Ovary (tissue), 9 donors: ENCODE data around the gene TBC1D25. TPM values are rescaled to one million over a fixed set of nuclear protein-coding genes. Genes with fewer than 3 reads are reported as not detected.
"Not testable (repeated sequence)": the region's sequence is repeated elsewhere in the genome, so short reads cannot be mapped to it uniquely, and the experiment has no call there.

ENCODE experiments used
- DNase-seq, 5 donors: peaks; one replicate each; pipeline ENCODE4 v3.0.0-alpha.2; 2019 to 2020
- H3K27ac ChIP-seq, 2 donors: fragments of 200-600 bp; one replicate each; pipeline versions ENCODE4 v1.5.1 to v1.8.0; 2019 to 2022
- H3K27me3 ChIP-seq: fragments of 200-600 bp; one replicate; pipeline ENCODE4 v1.8.0; 2022
- H3K36me3 ChIP-seq: fragments of 200-600 bp; sonication (generic); one replicate; pipeline ENCODE4 v1.5.1; 2019
- H3K4me1 ChIP-seq: one replicate; pipeline ENCODE4 v1.8.1; 2013; ENCODE audit warnings: mild to moderate bottlenecking, moderate library complexity; ENCODE audit not compliant: insufficient read depth
- H3K4me3 ChIP-seq: fragments of 200-600 bp; sonication (generic); one replicate; pipeline ENCODE4 v1.5.1; 2017
- H3K9me3 ChIP-seq, 2 donors: fragments of 200-600 bp in 1 of 2; sonication (generic) in 1 of 2; one replicate each; pipeline versions ENCODE4 v1.5.1 to v1.8.1; 2013 to 2019; ENCODE audit warnings: mild to moderate bottlenecking in 1 of 2, moderate library complexity in 1 of 2
- EP300 ChIP-seq: sonication (generic); formaldehyde crosslinking; IDR thresholded peaks from one replicate; pipeline ENCODE4 v1.6.1; 2017; ENCODE audit warnings: antibody characterized with exemption
- POLR2A ChIP-seq: fragments of 450-650 bp; IDR thresholded peaks from one replicate; pipeline ENCODE4 v1.6.1; 2017; ENCODE audit warnings: antibody characterized with exemption, mild to moderate bottlenecking, moderate library complexity
- WGBS, 3 donors: extraction: QIAGEN DNeasy Blood & Tissue Kit in 1 of 3; methylation state at CpG; one replicate each; pipeline versions ENCODE4 v1.1.5 to v1.1.7; 2013 to 2017; 5-methylcytosine and 5-hydroxymethylcytosine counted together
- intact Hi-C, 4 donors: fragments of 100-400 bp; cut with DNase I; formaldehyde crosslinking; loops; one replicate each; pipeline versions ENCODE4 v1.11.0 to v1.15.1; 2022 to 2023
- polyA plus RNA-seq, 2 donors: library from polyadenylated mRNA; stranded (reverse); fragments of 200-250 nt in 1 of 2; fragments of 350-450 nt in 1 of 2; fragmentation: Illumina TruSeq in 1 of 2; extraction: RNeasy Lipid Tissue Mini Kit (QIAGEN cat#74804) in 1 of 2; gene quantifications; one replicate each; pipeline ENCODE4 v1.2.3, GENCODE V29; 2013 to 2014
- total RNA-seq, 7 donors: library from RNA; depleted of rRNA in 2 of 7; stranded (reverse); fragments of >200 nt in 2 of 7; fragmentation: NEBNext Ultra II Directional in 3 of 7; extraction: Animal tissue kit (Norgen Biotek cat#: 25700) in 3 of 7; gene quantifications; one replicate each; pipeline versions ENCODE4 v1.1.0 to v1.2.4, GENCODE V29; 2016 to 2023
- TF ChIP-seq, protein P1 (sequence below), 3 donors: fragments of 450-650 bp in 2 of 3; fragments of 200-600 bp in 1 of 3; IDR thresholded peaks; one replicate each; pipeline versions ENCODE4 v1.5.1 to v1.8.0; 2016 to 2022; ENCODE audit warnings: antibody characterized with exemption in 3 of 3, mild to moderate bottlenecking in 1 of 3
- donor health status: DM: no; HTN: no; CAD: no; lungs with moderate emphysema.
- donor health status: DM: no; HTN: no; CAD: no.
- donor health status: Bipolar disorder and iron deficiency.
- donor health status: DM: yes; HTN: yes; CAD: no.
- donor health status: DM: no; HTN: no; CAD: no.
- donor health status: DM: yes; HTN: yes; CAD: no.

The TBC1D25 gene
- total and polyA plus RNA-seq, 9 donors = 8.1 to 16.0 (median 12.2) TPM

DNA sequence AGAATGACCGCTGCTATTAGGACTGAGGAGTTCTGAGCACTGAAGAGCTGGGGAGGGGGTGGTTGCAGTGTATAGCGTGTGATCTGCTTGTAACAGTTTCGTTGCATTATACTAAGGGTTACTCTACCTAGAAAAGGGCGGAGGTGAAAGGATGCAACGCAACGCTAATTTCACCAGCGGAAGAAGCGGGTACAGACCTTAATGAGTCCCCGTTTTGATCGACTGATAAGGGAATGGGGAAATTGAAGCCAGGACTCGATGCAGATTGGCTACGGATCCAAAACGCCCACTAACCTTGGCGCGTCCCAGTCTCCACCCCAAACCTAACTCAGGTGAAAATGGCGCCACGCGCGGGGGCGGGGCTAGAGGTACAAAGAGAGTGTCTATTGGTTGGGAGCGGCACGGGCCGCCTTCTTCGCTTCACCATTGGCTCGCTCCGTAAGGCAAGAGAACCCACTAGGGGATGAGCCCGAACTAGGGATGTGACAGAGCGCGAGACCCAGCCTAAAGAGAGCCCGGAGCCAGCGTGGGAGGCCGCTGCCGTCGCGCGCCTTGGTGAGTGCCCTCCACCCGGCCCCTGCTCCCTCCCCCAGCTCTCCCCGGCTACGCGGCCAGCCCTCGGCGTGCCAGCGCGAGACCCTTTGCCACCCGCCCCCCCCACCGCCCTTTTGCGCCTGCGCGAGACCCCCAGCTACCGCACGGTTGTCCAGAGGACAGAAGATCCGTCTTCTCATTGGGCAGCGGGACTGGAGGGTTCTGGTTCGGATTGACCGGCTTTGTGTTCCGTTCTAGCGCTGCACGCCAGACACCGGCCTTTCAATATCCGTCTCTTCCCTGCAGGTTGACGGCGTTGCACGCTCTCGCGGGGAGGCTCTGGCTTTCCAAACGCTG lies 17.9 kb upstream of the TBC1D25 start, which contains the start of gene EBP:
TSS of gene EBP (plus strand) at position 456 of the 891 bp plus-strand sequence. CDS start 1,964 bp downstream, outside the sequence.
- DNase-seq = peak; percentile 84 to 91 (median 85)
- intact Hi-C loops = no loop called here
- Histone ChIP-seq H3K4me1 (no peaks in the 10 kb centered on the region), H3K27ac (peak within 1 kb of the TSS in 1 of 2 donors; percentile 53), H3K4me3 (peak within 1 kb of the TSS; percentile 54), H3K36me3 (no peaks in the 10 kb centered on the region), H3K27me3 (no peaks in the 10 kb centered on the region), H3K9me3 (no peaks in the 10 kb centered on the region)
- TF ChIP-seq EP300 = no peak
- TF ChIP-seq POLR2A = peak; percentile 27
- TF ChIP-seq, protein P1, sequence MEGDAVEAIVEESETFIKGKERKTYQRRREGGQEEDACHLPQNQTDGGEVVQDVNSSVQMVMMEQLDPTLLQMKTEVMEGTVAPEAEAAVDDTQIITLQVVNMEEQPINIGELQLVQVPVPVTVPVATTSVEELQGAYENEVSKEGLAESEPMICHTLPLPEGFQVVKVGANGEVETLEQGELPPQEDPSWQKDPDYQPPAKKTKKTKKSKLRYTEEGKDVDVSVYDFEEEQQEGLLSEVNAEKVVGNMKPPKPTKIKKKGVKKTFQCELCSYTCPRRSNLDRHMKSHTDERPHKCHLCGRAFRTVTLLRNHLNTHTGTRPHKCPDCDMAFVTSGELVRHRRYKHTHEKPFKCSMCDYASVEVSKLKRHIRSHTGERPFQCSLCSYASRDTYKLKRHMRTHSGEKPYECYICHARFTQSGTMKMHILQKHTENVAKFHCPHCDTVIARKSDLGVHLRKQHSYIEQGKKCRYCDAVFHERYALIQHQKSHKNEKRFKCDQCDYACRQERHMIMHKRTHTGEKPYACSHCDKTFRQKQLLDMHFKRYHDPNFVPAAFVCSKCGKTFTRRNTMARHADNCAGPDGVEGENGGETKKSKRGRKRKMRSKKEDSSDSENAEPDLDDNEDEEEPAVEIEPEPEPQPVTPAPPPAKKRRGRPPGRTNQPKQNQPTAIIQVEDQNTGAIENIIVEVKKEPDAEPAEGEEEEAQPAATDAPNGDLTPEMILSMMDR (IDR thresholded peaks at IDR 0.05) = no peak
- WGBS, 3 donors = 31 to 52% (median 52%) methylated on average over 65 to 66 of the region's 66 CpGs

DNA sequence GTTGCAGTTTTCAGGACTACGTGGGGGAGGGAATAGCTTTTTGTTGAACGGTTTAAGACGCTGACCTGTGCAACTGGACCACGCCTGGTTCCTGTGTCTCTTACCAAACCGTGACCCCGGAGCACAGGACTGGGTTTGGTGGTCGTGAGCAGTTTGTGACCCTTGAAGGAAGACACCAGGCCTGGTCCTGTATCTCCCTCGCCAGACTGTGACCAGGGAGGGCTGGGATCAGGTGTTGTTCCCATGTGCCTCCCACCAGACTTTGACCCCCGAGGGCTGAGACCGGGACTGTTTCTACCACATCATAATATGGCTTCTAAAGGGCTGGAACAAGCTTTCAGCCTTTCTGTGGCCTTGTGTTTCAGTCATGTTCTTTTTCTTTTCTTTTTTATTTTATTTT lies 17.2 kb upstream of the TBC1D25 start:
- Histone ChIP-seq H3K27me3 (no peaks in the 10 kb centered on the region), H3K27ac (no peak overlapping the region), H3K4me1 (no peaks in the 10 kb centered on the region), H3K4me3 (peak overlapping the region; percentile 54), H3K9me3 (no peaks in the 10 kb centered on the region), H3K36me3 (no peaks in the 10 kb centered on the region)
- 29 to 42% (median 35%) methylated on average over 10 of the region's 10 CpGs for WGBS, 3 donors
- TF ChIP-seq EP300 = no peak
- TF ChIP-seq POLR2A = no peak
- TF ChIP-seq, protein P1 (IDR thresholded peaks at IDR 0.05) = no peak
- intact Hi-C loops = no loop called here
- DNase-seq = no peak

DNA sequence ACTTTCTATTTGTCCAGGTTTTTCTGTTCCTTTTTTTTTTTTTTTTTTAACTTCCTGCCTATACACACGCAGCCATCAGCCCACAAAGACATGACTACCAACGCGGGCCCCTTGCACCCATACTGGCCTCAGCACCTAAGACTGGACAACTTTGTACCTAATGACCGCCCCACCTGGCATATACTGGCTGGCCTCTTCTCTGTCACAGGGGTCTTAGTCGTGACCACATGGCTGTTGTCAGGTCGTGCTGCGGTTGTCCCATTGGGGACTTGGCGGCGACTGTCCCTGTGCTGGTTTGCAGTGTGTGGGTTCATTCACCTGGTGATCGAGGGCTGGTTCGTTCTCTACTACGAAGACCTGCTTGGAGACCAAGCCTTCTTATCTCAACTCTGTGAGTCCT lies 15.8 kb upstream of the TBC1D25 start:
- Histone ChIP-seq H3K4me1 (no peaks in the 10 kb centered on the region), H3K4me3 (no peak overlapping the region), H3K9me3 (no peaks in the 10 kb centered on the region), H3K27me3 (no peaks in the 10 kb centered on the region), H3K27ac (no peak overlapping the region), H3K36me3 (no peaks in the 10 kb centered on the region)
- TF ChIP-seq, protein P1 (IDR thresholded peaks at IDR 0.05) = no peak
- TF ChIP-seq POLR2A (no peak), EP300 (no peak)
- 86 to 91% (median 87%) methylated on average over 12 of the region's 12 CpGs for WGBS, 3 donors
- intact Hi-C loops = no loop called here
- DNase-seq = peak in 1 of 5 donors; percentile 22

DNA sequence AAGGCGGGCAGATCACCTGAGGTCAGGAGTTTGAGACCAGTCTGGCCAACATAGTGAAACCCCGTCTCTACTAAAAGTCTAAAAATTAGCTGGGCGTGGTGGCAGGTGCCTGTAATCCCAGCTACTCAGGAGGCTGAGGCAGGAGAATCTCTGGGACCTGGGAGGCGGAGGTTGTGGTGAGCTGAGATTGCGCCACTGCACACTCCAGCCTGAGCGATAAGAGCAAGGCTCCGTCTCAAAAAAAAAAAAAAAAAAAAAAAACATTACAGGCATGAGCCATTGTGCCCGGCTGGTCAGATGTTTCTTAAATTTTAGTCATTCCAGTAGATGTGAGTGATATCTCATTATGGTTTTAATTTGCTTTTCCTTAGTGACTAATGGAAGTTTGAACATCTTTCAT lies 13.7 kb upstream of the TBC1D25 start:
- H3K36me3 ChIP-seq, H3K9me3 ChIP-seq, H3K27me3 ChIP-seq, H3K27ac ChIP-seq, H3K4me1 ChIP-seq, H3K4me3 ChIP-seq, intact Hi-C loops: not testable (repeated sequence)
- peak in 1 of 5 donors; percentile 4 for DNase-seq
- WGBS, 3 donors = 82 to 86% (median 85%) methylated on average over 8 of the region's 8 CpGs

DNA sequence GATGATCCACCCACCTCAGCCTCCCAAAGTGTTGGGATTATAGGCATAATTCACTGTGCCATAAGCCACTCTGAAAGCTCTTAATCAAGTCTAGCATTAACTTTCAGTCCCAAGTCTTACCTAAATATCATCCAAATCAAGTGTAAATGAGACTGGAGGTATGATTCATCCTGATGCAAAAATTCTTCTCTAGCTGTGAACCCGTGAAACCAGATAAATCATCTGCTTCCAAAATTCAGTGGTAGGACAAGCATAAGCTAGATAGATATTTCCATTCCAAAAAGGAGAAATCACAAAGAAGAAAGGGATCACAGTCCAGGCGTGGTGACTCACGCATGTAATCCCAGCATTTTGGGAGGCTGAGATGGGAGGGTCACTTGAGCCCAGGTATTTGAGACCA lies 8.8 kb upstream of the TBC1D25 start:
- Histone ChIP-seq H3K27me3 (no peaks in the 10 kb centered on the region), H3K27ac (no peak overlapping the region), H3K4me1 (no peaks in the 10 kb centered on the region), H3K4me3 (no peak overlapping the region), H3K9me3 (no peaks in the 10 kb centered on the region), H3K36me3 (no peaks in the 10 kb centered on the region)
- intact Hi-C loops = no loop called here
- 67 to 77% (median 70%) methylated on average over 3 of the region's 3 CpGs for WGBS, 3 donors
- TF ChIP-seq EP300 (no peak), POLR2A (no peak)
- TF ChIP-seq, protein P1 (IDR thresholded peaks at IDR 0.05) = no peak
- no peak for DNase-seq
